Neural cell (in vitro differentiated cells): ENCODE results near the gene PLEKHA4. TPM values are rescaled to one million over a fixed set of nuclear protein-coding genes. Genes with fewer than 3 reads are reported as not detected.

Source experiments
- H2AFZ ChIP-seq: fragments of 200-600, 300-800 bp; sonication (generic), shearing (Covaris generic); 2 replicates; pipeline ENCODE4 v1.6.0; 2014; ENCODE audit warnings: low read depth, mild to moderate bottlenecking, antibody characterized with exemption, low read length, moderate library complexity
- H3F3A ChIP-seq: fragments of 200-600 bp; shearing (Covaris generic); 2 replicates; pipeline ENCODE4 v1.6.1; 2016; ENCODE audit warnings: mild to moderate bottlenecking, moderate library complexity, mixed read lengths, antibody characterized with exemption, low read length; ENCODE audit not compliant: insufficient read depth, poor library complexity, severe bottlenecking
- H3K27ac ChIP-seq: fragments of 200-600, 300-800 bp; sonication (generic), shearing (Covaris generic); 2 replicates; pipeline ENCODE4 v1.5.1; 2014; ENCODE audit warnings: mild to moderate bottlenecking, low read length, moderate library complexity
- H3K27me3 ChIP-seq: fragments of 300-800, 200-600 bp; sonication (generic), shearing (Covaris generic); 2 replicates; pipeline ENCODE4 v1.6.0; 2014; ENCODE audit warnings: mild to moderate bottlenecking, low read depth, low read length, moderate library complexity; ENCODE audit not compliant: insufficient read depth
- H3K36me3 ChIP-seq: fragments of 300-800, 200-600 bp; sonication (generic), shearing (Covaris generic); 2 replicates; pipeline ENCODE4 v1.5.1; 2014; ENCODE audit warnings: mild to moderate bottlenecking, antibody characterized with exemption, low read length, moderate library complexity; ENCODE audit not compliant: insufficient read depth
- H3K4me2 ChIP-seq: fragments of 300-800, 200-600 bp; sonication (generic), shearing (Covaris generic); 2 replicates; pipeline ENCODE4 v1.6.0; 2014; ENCODE audit warnings: mild to moderate bottlenecking, low read length
- H3K4me3 ChIP-seq: fragments of 300-800, 200-600 bp; sonication (generic), shearing (Covaris generic); 2 replicates; pipeline ENCODE4 v1.5.1; 2014; ENCODE audit warnings: mild to moderate bottlenecking, low read length, moderate library complexity
- H3K79me2 ChIP-seq: fragments of 200-600 bp; shearing (Covaris generic); replicated peaks from 2 replicates; pipeline ENCODE4 v1.6.0; 2014; ENCODE audit warnings: mild to moderate bottlenecking, low read length, moderate library complexity; ENCODE audit not compliant: insufficient read depth
- H3K9ac ChIP-seq: fragments of 300-800, 200-600 bp; sonication (generic), shearing (Covaris generic); 2 replicates; pipeline ENCODE4 v1.6.1; 2016; ENCODE audit warnings: mild to moderate bottlenecking, low read length, mixed read lengths
- H3K9me2 ChIP-seq: fragments of 200-600 bp; shearing (Covaris generic); 2 replicates; pipeline ENCODE4 v1.6.1; 2016; ENCODE audit warnings: mild to moderate bottlenecking, low read length, mixed read lengths; ENCODE audit not compliant: insufficient read depth
- H3K9me3 ChIP-seq: fragments of 200-600, 300-800 bp; sonication (generic), shearing (Covaris generic); 2 replicates; pipeline ENCODE4 v1.6.1; 2016; ENCODE audit warnings: mild to moderate bottlenecking, mixed run types, low read length, moderate library complexity, mixed read lengths
- H4K20me1 ChIP-seq: fragments of 200-600 bp; shearing (Covaris generic); 2 replicates; pipeline ENCODE4 v1.6.1; 2016; ENCODE audit warnings: mild to moderate bottlenecking, mixed run types; ENCODE audit not compliant: insufficient read depth
- EZH2 ChIP-seq: fragments of 200-600, 300-800 bp; shearing (Covaris generic), sonication (generic); IDR thresholded peaks from 2 replicates; pipeline ENCODE4 v1.6.1; 2014; ENCODE audit warnings: antibody characterized with exemption, low read length, borderline replicate concordance, mild to moderate bottlenecking; ENCODE audit not compliant: insufficient read depth, poor library complexity, severe bottlenecking
- MXI1 ChIP-seq: fragments of 450-650 bp; conservative IDR thresholded peaks from 2 replicates; pipeline ENCODE4 v1.6.1; 2014; ENCODE audit warnings: antibody characterized with exemption, mild to moderate bottlenecking; ENCODE audit not compliant: poor library complexity, severe bottlenecking
- POLR2AphosphoS5 ChIP-seq: IDR thresholded peaks from 2 replicates; pipeline ENCODE4 v1.6.1; 2012
- SMC3 ChIP-seq: fragments of 450-650 bp; conservative IDR thresholded peaks from 2 replicates; pipeline ENCODE4 v1.6.1; 2014; ENCODE audit warnings: antibody characterized with exemption, mild to moderate bottlenecking, moderate library complexity; ENCODE audit not compliant: poor library complexity
- TAF1 ChIP-seq: IDR thresholded peaks from 2 replicates; pipeline ENCODE4 v1.6.1; 2012; ENCODE audit warnings: low read depth
- polyA plus RNA-seq: library from polyadenylated mRNA; depleted of rRNA; stranded (reverse); fragments of >200 nt; gene quantifications from 2 replicates; pipeline ENCODE4 v1.2.3, GENCODE V29; 2014
- TF ChIP-seq, protein P1 (sequence below): IDR thresholded peaks from 2 replicates; pipeline ENCODE4 v1.6.1; 2012; ENCODE audit warnings: borderline replicate concordance
- TF ChIP-seq, protein P2 (sequence below): fragments of 450-650 bp; IDR thresholded peaks from 2 replicates; pipeline ENCODE4 v1.5.1; 2014; ENCODE audit warnings: antibody characterized with exemption, mild to moderate bottlenecking, moderate library complexity; ENCODE audit not compliant: poor library complexity, severe bottlenecking

The PLEKHA4 gene
- polyA plus RNA-seq, 1 donor from 2014 or later, result not detected

GRCh38 chr19:48799358-48800300, 68.8 kb downstream of the PLEKHA4 start:
- H3K9me3 ChIP-seq, result no peaks in the 10 kb centered on the region
- no peaks in the 10 kb centered on the region for H3K36me3 ChIP-seq
- TF ChIP-seq EZH2, result no peak
- TF ChIP-seq, protein P1, sequence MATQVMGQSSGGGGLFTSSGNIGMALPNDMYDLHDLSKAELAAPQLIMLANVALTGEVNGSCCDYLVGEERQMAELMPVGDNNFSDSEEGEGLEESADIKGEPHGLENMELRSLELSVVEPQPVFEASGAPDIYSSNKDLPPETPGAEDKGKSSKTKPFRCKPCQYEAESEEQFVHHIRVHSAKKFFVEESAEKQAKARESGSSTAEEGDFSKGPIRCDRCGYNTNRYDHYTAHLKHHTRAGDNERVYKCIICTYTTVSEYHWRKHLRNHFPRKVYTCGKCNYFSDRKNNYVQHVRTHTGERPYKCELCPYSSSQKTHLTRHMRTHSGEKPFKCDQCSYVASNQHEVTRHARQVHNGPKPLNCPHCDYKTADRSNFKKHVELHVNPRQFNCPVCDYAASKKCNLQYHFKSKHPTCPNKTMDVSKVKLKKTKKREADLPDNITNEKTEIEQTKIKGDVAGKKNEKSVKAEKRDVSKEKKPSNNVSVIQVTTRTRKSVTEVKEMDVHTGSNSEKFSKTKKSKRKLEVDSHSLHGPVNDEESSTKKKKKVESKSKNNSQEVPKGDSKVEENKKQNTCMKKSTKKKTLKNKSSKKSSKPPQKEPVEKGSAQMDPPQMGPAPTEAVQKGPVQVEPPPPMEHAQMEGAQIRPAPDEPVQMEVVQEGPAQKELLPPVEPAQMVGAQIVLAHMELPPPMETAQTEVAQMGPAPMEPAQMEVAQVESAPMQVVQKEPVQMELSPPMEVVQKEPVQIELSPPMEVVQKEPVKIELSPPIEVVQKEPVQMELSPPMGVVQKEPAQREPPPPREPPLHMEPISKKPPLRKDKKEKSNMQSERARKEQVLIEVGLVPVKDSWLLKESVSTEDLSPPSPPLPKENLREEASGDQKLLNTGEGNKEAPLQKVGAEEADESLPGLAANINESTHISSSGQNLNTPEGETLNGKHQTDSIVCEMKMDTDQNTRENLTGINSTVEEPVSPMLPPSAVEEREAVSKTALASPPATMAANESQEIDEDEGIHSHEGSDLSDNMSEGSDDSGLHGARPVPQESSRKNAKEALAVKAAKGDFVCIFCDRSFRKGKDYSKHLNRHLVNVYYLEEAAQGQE, result no peak
- TF ChIP-seq TAF1, result no peak
- TF ChIP-seq, protein P2, sequence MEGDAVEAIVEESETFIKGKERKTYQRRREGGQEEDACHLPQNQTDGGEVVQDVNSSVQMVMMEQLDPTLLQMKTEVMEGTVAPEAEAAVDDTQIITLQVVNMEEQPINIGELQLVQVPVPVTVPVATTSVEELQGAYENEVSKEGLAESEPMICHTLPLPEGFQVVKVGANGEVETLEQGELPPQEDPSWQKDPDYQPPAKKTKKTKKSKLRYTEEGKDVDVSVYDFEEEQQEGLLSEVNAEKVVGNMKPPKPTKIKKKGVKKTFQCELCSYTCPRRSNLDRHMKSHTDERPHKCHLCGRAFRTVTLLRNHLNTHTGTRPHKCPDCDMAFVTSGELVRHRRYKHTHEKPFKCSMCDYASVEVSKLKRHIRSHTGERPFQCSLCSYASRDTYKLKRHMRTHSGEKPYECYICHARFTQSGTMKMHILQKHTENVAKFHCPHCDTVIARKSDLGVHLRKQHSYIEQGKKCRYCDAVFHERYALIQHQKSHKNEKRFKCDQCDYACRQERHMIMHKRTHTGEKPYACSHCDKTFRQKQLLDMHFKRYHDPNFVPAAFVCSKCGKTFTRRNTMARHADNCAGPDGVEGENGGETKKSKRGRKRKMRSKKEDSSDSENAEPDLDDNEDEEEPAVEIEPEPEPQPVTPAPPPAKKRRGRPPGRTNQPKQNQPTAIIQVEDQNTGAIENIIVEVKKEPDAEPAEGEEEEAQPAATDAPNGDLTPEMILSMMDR, result no peak
- no peak for TF ChIP-seq SMC3
- TF ChIP-seq POLR2AphosphoS5, result no peak
- H3K79me2 ChIP-seq, result no peaks in the 10 kb centered on the region
- no peaks in the 10 kb centered on the region for H3F3A ChIP-seq
- no peaks in the 10 kb centered on the region for H3K9me2 ChIP-seq
- H4K20me1 ChIP-seq, result no peaks in the 10 kb centered on the region
- no peak overlapping the region for H3K4me3 ChIP-seq
- no peaks in the 10 kb centered on the region for H3K27me3 ChIP-seq
- no peak overlapping the region for H2AFZ ChIP-seq
- no peak overlapping the region for H3K9ac ChIP-seq
- H3K4me2 ChIP-seq, result no peak overlapping the region
- H3K27ac ChIP-seq, result no peak overlapping the region

DNA sequence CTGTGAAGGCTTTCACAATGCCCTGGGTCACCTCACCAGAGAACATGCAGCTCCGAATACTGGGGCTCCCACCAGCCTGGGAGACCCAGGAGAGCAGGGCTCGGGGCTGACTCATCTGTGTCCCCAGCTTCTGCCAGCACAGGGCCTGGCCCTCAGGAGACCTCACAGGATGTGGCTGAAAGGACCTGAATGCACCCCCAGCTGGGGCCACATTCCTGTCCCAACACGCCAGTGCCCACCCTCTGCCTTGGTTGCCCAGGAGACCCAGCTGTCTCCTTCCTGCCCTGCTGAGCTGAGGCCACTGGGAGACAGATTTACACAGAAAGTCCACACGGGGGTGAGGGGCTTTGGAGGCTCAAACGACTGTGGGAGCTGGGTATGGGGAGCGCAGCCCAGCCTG, 69.5 kb downstream of the PLEKHA4 start:
- no peak overlapping the region for H3K9ac ChIP-seq
- TF ChIP-seq EZH2 (no peak), POLR2AphosphoS5 (no peak), MXI1 (no peak), TAF1 (no peak)
- TF ChIP-seq, protein P2, result no peak
- TF ChIP-seq, protein P1, result no peak
- H4K20me1 ChIP-seq, result no peaks in the 10 kb centered on the region
- H3K79me2 ChIP-seq, result no peaks in the 10 kb centered on the region
- H3K27me3 ChIP-seq, result no peaks in the 10 kb centered on the region
- no peak overlapping the region for H3K4me2 ChIP-seq
- H2AFZ ChIP-seq, result no peak overlapping the region
- H3K36me3 ChIP-seq, result no peaks in the 10 kb centered on the region
- H3K9me2 ChIP-seq, result no peaks in the 10 kb centered on the region
- no peaks in the 10 kb centered on the region for H3K9me3 ChIP-seq
- H3F3A ChIP-seq, result no peaks in the 10 kb centered on the region
- H3K4me3 ChIP-seq, result no peak overlapping the region
- H3K27ac ChIP-seq, result no peak overlapping the region
